Measurements from ENCODE around the gene SOX21. TPM values are rescaled to one million over a fixed set of nuclear protein-coding genes. Genes with fewer than 3 reads are reported as not detected.

The SOX21 gene
- total RNA-seq, 1 donor from 2014 or later = 79.5 TPM

GRCh38 chr13:94664889-94665288, 47.5 kb downstream of the SOX21 start:
- Mint-ChIP-seq H3K4me1 (peaks cover 64% of the 10 kb centered on the region), H3K27me3 (ENCODE audit: low read depth) (peaks cover 16% of the 10 kb centered on the region), H3K9me3 (no peaks in the 10 kb centered on the region), H3K4me3 (no peak overlapping the region), H3K27ac (ENCODE audit: unreplicated experiment) (no peak overlapping the region), H3K36me3 (ENCODE audit: low read depth) (no peaks in the 10 kb centered on the region)
- DNase-seq (ENCODE audit: low read depth, low spot score) = no peak
- no peak for TF ChIP-seq CTCF (conservative IDR thresholded peaks at IDR 0.05)

- H3K27me3 Mint-ChIP-seq (ENCODE audit: low read depth) = peaks cover 19% of the 10 kb centered on the region
These were observed 49.9 kb downstream of the SOX21 start for GRCh38 chr13:94662274-94662945.

GRCh38 chr13:94661406-94661805, 50.9 kb downstream of the SOX21 start:
- H3K27ac Mint-ChIP-seq (ENCODE audit: unreplicated experiment) = peak overlapping the region; percentile 41
- peaks cover 56% of the 10 kb centered on the region for H3K4me1 Mint-ChIP-seq
- H3K27me3 Mint-ChIP-seq (ENCODE audit: low read depth) = peaks cover 16% of the 10 kb centered on the region
- H3K9me3 Mint-ChIP-seq = no peaks in the 10 kb centered on the region
- H3K4me3 Mint-ChIP-seq = peak overlapping the region; percentile 52
- no peak for DNase-seq (ENCODE audit: low read depth, low spot score)
- TF ChIP-seq CTCF (conservative IDR thresholded peaks at IDR 0.05) = no peak
- no peaks in the 10 kb centered on the region for H3K36me3 Mint-ChIP-seq (ENCODE audit: low read depth)

More at GRCh38 chr13:94662274-94662945, 49.9 kb downstream of the SOX21 start:
- no peak for DNase-seq (ENCODE audit: low read depth, low spot score)
- H3K4me1 Mint-ChIP-seq = peaks cover 63% of the 10 kb centered on the region
- no peaks in the 10 kb centered on the region for H3K36me3 Mint-ChIP-seq (ENCODE audit: low read depth)
- peak overlapping the region; percentile 52 for H3K4me3 Mint-ChIP-seq
- TF ChIP-seq CTCF (conservative IDR thresholded peaks at IDR 0.05) = no peak
- no peaks in the 10 kb centered on the region for H3K9me3 Mint-ChIP-seq
- H3K27ac Mint-ChIP-seq (ENCODE audit: unreplicated experiment) = peak overlapping the region; percentile 7

GRCh38 chr13:94660695-94661326, 51.5 kb downstream of the SOX21 start:
- DNase-seq (ENCODE audit: low read depth, low spot score) = peak; percentile 12
- Mint-ChIP-seq H3K27ac (ENCODE audit: unreplicated experiment) (no peak overlapping the region), H3K36me3 (ENCODE audit: low read depth) (peaks cover 2% of the 10 kb centered on the region), H3K4me3 (peak overlapping the region; percentile 52), H3K27me3 (ENCODE audit: low read depth) (peaks cover 13% of the 10 kb centered on the region), H3K4me1 (peaks cover 51% of the 10 kb centered on the region), H3K9me3 (peaks cover 4% of the 10 kb centered on the region)
- TF ChIP-seq CTCF (conservative IDR thresholded peaks at IDR 0.05) = peak; percentile 62

Other genes with a start within 250 kb of the SOX21 start
- 0.12 and 0.43 TPM in 2 replicates for gene DCT, start 232.9 kb downstream of the SOX21 start, total RNA-seq
- gene TGDS, start 116.4 kb downstream of the SOX21 start, total RNA-seq = 10.0 and 10.5 TPM in 2 replicates
- 6.6 TPM in 2 replicates for gene GPR180, start 110.7 kb downstream of the SOX21 start, total RNA-seq